ENCODE results near the gene SLC47A1. TPM values are rescaled to one million over a fixed set of nuclear protein-coding genes. Genes with fewer than 3 reads are reported as not detected.
"Not testable (repeated sequence)": the region's sequence is repeated elsewhere in the genome, so short reads cannot be mapped to it uniquely, and the experiment has no call there.

The SLC47A1 gene, protein sequence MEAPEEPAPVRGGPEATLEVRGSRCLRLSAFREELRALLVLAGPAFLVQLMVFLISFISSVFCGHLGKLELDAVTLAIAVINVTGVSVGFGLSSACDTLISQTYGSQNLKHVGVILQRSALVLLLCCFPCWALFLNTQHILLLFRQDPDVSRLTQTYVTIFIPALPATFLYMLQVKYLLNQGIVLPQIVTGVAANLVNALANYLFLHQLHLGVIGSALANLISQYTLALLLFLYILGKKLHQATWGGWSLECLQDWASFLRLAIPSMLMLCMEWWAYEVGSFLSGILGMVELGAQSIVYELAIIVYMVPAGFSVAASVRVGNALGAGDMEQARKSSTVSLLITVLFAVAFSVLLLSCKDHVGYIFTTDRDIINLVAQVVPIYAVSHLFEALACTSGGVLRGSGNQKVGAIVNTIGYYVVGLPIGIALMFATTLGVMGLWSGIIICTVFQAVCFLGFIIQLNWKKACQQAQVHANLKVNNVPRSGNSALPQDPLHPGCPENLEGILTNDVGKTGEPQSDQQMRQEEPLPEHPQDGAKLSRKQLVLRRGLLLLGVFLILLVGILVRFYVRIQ
- polyA plus RNA-seq: 1 to 10 TPM in 1 of 3 donors, under 1 TPM in 2; 0.22 to 1.0 (median 0.36) TPM

GRCh38 chr17:19533718-19534561, at the start of gene SLC47A1:
SLC47A1 (plus strand) TSS chr17:19533854; CDS start chr17:19533940, 86 bp downstream.
- WGBS, 3 donors: 1 to 2% (median 1%) methylated on average over 79 to 87 of the region's 87 CpGs
- no peak within 1 kb of the TSS for H3K27ac ChIP-seq (ENCODE audit: low read depth, low read length)

- no peak overlapping the region for H3K27ac ChIP-seq (ENCODE audit: low read depth, low read length)
- WGBS, 3 donors: 62 to 87% (median 67%) methylated on average over 3 of the region's 3 CpGs
Measured at GRCh38 chr17:19485800-19486340, 47.8 kb upstream of the SLC47A1 start.

DNA sequence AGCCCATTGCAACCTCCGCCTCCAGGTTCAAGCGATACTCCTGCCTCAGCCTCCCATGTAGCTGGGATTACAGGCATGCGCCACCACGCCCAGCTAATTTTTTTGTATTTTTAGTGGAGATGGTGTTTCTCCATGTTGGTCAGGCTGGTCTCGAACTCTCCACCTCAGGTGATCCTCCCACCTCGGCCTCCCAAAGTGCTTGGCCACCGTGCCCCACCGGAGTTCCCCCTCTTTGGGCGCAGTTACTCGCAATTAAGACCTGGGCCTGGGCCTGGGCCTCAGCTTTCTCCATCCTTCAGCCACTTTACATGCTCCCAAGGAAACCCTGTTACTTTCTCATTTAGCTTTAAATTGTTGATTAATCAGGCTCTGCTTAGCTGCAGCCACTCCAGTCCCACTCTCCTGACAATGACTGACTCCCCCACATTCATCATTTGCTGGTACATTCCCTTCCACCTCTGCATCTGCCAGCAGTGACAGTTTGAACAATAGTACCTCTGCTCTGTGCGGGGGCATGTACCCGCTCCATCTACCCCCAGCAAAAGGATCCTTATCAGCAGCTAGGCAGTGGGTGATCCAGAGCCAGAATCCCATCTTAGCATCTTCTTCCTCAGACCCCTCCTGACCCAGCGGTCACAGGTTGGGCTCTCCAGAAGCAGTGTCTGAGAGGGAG, 47.2 kb upstream of the SLC47A1 start:
- H3K27ac ChIP-seq (ENCODE audit: low read depth, low read length): no peak overlapping the region
- 93 to 96% (median 93%) methylated on average over 13 of the region's 13 CpGs for WGBS, 3 donors

DNA sequence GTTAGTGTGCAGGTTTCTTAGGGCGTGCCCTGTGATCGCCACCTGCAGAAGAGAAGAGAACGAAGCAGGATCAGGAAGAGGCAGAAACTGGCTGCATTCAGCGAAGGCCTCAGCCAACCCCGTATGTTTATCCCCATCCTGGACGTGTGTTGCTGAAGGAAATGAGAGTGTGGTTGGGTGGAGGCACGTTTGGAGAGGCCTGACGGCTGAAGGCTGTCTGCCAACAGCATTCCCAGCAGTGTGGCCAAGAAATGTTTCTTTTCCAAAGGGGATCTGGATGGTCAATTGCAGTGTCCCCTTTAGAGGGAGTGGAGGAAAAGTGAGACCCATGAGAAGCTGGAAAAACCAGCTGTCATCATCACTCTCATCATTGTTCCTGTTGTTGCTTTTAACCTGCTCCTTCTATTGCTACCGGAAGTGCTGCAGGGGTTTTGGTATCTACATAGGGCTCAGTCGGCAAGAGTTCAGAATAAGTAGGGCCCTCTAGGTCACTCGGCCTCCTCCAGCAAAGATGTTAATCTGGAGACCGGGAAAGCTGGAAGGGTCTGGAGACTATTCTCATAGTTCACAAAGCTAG, 46.5 kb upstream of the SLC47A1 start:
- no peak overlapping the region for H3K27ac ChIP-seq (ENCODE audit: low read depth, low read length)
- 47 to 72% (median 62%) methylated on average over 12 of the region's 12 CpGs for WGBS, 3 donors

DNA sequence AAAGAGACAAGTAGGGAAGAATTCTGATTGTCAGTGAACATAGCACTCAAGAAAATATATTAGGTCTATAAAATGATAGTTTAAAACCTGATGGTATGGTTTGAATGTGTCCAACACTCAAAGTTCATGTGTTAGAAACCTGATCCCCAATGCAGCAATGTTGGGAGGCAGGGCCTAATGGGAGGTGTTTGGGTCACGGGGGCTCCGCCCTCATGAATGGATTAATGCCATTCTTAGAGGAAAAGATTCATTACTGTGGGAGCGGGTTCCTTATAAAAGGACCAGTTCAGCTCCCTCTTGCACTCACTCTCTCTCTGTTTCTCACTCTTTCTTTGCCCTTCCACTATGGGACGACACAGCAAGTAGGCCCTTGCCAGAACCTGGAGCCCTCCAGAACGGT, 41.5 kb upstream of the SLC47A1 start:
- H3K27ac ChIP-seq (ENCODE audit: low read depth, low read length): no peak overlapping the region
- 72 to 88% (median 83%) methylated on average over 5 of the region's 5 CpGs for WGBS, 3 donors

- WGBS, 3 donors: 88 to 96% (median 92%) methylated on average over 37 to 40 of the region's 40 CpGs
- no peak overlapping the region for H3K27ac ChIP-seq (ENCODE audit: low read depth, low read length)
Measured at GRCh38 chr17:19494961-19495806, 38.5 kb upstream of the SLC47A1 start.

DNA sequence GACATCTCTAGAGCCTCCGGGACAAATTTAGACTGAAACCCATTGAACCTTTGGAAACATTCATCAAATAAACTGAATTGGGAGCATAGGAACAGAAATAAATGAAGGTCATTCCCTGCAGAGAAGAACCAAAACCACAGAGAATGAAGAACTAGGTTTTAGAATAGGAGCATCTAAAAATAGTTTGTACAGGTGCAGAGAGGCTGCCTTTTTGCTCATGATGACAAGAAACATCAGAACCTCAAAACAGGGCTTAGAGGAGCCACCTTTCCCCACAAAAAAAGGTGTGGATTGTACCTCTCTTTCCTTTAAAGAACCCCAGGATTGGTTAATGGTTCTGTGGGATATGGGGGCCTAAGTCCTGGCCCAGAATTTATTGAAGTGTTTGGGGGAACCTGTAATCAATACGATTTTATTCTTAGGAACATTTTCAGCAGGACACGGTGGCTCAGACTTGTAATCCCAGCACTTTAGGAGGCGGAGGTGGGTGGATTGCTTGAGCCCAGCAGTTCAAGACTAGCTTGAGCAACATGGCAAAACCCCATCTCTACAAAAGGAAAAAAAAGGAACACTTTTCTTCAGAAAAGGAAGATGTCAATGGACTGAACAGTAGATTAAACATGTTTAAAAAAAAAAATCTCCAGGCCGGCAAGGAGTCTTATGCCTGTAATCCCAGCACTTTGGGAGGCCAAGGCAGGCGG, 37.7 kb upstream of the SLC47A1 start:
- 91 to 92% (median 91%) methylated on average over 6 of the region's 6 CpGs for WGBS, 3 donors

DNA sequence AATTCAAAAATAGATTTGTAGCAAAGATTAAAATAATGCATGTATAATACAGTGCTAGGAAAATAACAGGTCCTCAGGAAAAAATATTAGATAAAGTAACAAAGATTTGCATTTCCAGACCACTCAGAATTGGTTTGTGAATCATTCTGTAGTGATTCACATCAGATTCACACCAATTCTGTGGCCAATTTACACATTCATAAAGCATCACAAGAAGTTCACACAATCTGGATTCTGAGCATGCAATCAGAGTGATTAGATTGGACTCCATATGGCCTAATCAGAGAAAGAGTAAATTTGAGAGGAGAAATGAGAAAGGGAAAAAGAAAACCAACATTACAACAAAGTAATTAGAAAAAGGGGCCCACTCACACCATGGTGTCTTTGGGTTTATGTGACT, 36.0 kb upstream of the SLC47A1 start:
- no peak overlapping the region for H3K27ac ChIP-seq (ENCODE audit: low read depth, low read length)

More for the DNA sequence above, 37.7 kb upstream of the SLC47A1 start:
- no peak overlapping the region for H3K27ac ChIP-seq (ENCODE audit: low read depth, low read length)

DNA sequence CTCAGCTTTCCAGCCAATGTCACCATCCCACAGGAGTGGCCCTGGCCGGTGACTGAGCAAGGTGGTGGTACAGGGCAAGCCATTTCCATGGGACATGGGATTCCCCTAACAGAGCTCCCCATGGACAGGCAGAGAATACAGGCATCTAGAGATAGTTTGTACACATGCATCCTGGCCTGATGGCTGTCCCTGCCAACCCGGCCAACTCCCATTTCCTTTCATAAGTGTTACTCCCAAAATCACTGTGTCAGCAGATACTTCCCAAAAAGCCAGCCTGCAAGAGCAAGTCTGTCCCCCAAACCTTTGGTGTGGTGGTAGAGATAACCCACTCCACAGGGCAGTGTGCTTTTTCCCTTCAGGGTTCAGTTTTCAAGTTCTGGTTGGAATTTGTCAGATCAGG, 32.4 kb upstream of the SLC47A1 start:
- H3K27ac ChIP-seq (ENCODE audit: low read depth, low read length): no peak overlapping the region
- 68 to 80% (median 70%) methylated on average over 2 of the region's 2 CpGs for WGBS, 3 donors

- no peak overlapping the region for H3K27ac ChIP-seq (ENCODE audit: low read depth, low read length)
- 72 to 79% (median 76%) methylated on average over 9 of the region's 9 CpGs for WGBS, 3 donors
Measured at GRCh38 chr17:19502517-19502916, 31.1 kb upstream of the SLC47A1 start.

DNA sequence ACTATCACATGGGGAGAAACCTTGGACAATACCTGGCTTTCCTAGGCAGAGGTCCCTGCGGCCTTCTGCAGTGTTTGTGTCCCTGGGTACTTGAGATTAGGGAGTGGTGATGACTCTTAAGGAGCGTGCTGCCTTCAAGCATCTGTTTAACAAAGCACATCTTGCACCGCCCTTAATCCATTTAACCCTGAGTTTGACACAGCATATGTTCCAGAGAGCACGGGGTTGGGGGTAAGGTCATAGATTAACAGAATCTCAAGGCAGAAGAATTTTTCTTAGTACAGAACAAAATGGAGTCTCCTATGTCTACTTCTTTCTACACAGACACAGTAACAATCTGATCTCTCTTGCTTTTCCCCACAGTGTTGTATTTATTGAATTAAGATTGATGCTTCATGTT, 28.1 kb upstream of the SLC47A1 start:
- WGBS, 3 donors: 68 to 78% (median 73%) methylated on average over 2 to 3 of the region's 4 CpGs
- not testable (repeated sequence) for H3K27ac ChIP-seq (ENCODE audit: low read depth, low read length)

- 0 to 1% (median 0%) methylated on average over 56 to 60 of the region's 60 CpGs for WGBS, 3 donors
- peak overlapping the region; percentile 43 for H3K27ac ChIP-seq (ENCODE audit: low read depth, low read length)
Measured at GRCh38 chr17:19507775-19508576, 25.7 kb upstream of the SLC47A1 start.

DNA sequence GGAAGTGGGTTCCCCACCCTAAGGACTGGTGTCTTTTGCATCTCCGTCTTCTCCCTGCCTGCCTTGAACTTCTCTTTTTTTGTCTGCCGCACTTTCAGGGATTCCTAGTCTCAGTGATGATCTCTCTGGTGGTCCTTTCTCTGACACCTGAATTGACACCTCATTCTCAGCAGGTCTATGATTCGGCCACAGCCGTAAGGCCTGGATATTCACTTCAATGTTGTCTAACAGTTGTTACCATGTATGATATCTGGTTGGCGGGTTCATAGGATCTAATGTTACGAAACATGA, 25.1 kb upstream of the SLC47A1 start:
- H3K27ac ChIP-seq (ENCODE audit: low read depth, low read length): no peak overlapping the region
- WGBS, 3 donors: 39 to 43% (median 41%) methylated on average over 6 of the region's 6 CpGs

DNA sequence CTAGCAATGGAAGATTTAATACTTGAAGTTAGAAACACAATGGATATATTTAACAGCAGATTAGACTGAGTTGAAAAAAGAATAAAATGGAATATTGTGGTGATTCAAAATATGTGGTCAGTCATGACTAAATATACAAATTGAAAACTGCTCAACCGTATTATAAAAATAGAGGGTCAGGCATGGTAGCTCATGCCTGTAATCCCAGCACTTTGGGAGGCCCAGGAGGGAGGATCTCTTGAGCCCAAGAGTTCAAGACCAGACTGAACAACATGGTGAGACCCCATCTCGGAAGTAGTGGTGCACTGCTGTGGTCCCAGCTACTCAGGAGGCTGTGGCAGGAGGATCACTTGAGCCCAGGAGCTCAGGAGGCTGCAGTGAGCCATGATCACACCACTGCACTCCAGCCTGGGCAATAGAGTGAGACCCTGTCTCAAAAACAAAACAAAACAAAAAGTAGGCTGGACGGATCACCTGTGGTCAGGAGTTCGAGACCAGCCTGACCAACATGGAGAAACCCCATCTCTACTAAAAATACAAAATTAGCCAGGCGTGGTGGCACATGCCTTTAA, 24.3 kb upstream of the SLC47A1 start:
- H3K27ac ChIP-seq (ENCODE audit: low read depth, low read length): not testable (repeated sequence)
- WGBS, 3 donors: 86 to 94% (median 89%) methylated on average over 5 of the region's 5 CpGs

GRCh38 chr17:19510903-19511302, 22.8 kb upstream of the SLC47A1 start:
- WGBS, 3 donors: 58 to 66% (median 63%) methylated on average over 9 of the region's 9 CpGs
- H3K27ac ChIP-seq (ENCODE audit: low read depth, low read length): no peak overlapping the region

Measured in adipose tissue (tissue), 3 donors.